DND-41 (cell line): ENCODE results near the gene MAP4K3.

Experiments
- CTCF ChIP-seq: IDR thresholded peaks from 2 replicates; pipeline ENCODE4 v1.5.1; 2012; ENCODE audit warnings: borderline replicate concordance, low read length, moderate library complexity, mild to moderate bottlenecking; ENCODE audit not compliant: poor library complexity, severe bottlenecking; ENCODE audit errors: extremely low read depth
- EZH2 ChIP-seq: IDR thresholded peaks from 3 replicates; pipeline ENCODE4 v1.6.1; 2012; ENCODE audit warnings: borderline replicate concordance, low read depth, mild to moderate bottlenecking, moderate library complexity, low read length, inconsistent platforms; ENCODE audit not compliant: severe bottlenecking

GRCh38 chr2:39203382-39203781 lies 233.7 kb downstream of the MAP4K3 start:
- TF ChIP-seq CTCF = no peak
- no peak for TF ChIP-seq EZH2
